HEK293T (cell line): Measurements from ENCODE around the gene CACNA1C.

Source experiments
- ELF4 ChIP-seq: fragments of 450-650 bp; IDR thresholded peaks from 2 replicates; pipeline ENCODE4 v1.6.1; 2017; ENCODE audit warnings: antibody characterized with exemption
- FOXK2 ChIP-seq: fragments of 450-650 bp; IDR thresholded peaks from 2 replicates; pipeline ENCODE4 v1.6.1; 2016; ENCODE audit warnings: mild to moderate bottlenecking
- FOXM1 ChIP-seq: fragments of 450-650 bp; IDR thresholded peaks from 2 replicates; pipeline ENCODE4 v1.6.1; 2017; ENCODE audit warnings: mild to moderate bottlenecking, borderline replicate concordance
- HDGF ChIP-seq: fragments of 450-650 bp; IDR thresholded peaks from 2 replicates; pipeline ENCODE4 v1.6.1; 2017; ENCODE audit warnings: antibody characterized with exemption, borderline replicate concordance
- LEF1 ChIP-seq: fragments of 450-650 bp; IDR thresholded peaks from 2 replicates; pipeline ENCODE4 v1.6.1; 2017; ENCODE audit warnings: mild to moderate bottlenecking, borderline replicate concordance
- SP1 ChIP-seq: fragments of 450-650 bp; IDR thresholded peaks from 2 replicates; pipeline ENCODE4 v1.6.1; 2017
- SUZ12 ChIP-seq: fragments of 450-650 bp; IDR thresholded peaks from 2 replicates; pipeline ENCODE4 v1.6.1; 2016; ENCODE audit warnings: mild to moderate bottlenecking

GRCh38 chr12:2439332-2440100 is 386.7 kb downstream of the CACNA1C start:
- TF ChIP-seq ELF4 (no peak), LEF1 (no peak), FOXK2 (no peak), SP1 (no peak), HDGF (no peak), FOXM1 (no peak), SUZ12 (no peak)
